GM18502 (cell line): ENCODE results near the gene FAXDC2.

Source experiments
- ATAC-seq: cut with Tn5 transposase; IDR thresholded peaks from one replicate; pipeline ENCODE4 v1.9.1; 2021; ENCODE audit warnings: mild to moderate bottlenecking; ENCODE audit not compliant: unreplicated experiment, poor library complexity

The FAXDC2 gene

GRCh38 chr5:154770111-154770510 is 80.3 kb downstream of the FAXDC2 start:
- ATAC-seq: peak; percentile 38
